DND-41 (cell line): ENCODE results near the gene RIMKLB.
A peak's percentile ranks its signal among the peaks of the same experiment; 100 is the strongest.

Source experiments
- ATAC-seq: fragments of 200-7000 bp; cut with Tn5 transposase; 3 replicates; pipeline ENCODE4 v1.9.1; 2021; ENCODE audit warnings: low read depth; ENCODE audit not compliant: insufficient read depth
- DNase-seq: peaks from one replicate; pipeline ENCODE4 v3.0.0-alpha.2; 2020
- H2AFZ ChIP-seq: 2 replicates; pipeline ENCODE4 v1.6.0; 2012; ENCODE audit warnings: low read depth, low read length
- H3K27ac ChIP-seq: 2 replicates; pipeline ENCODE4 v1.5.1; 2012; ENCODE audit warnings: low read length, inconsistent platforms
- H3K27me3 ChIP-seq: fragments of 200-600 bp; sonication (generic); 2 replicates; pipeline ENCODE4 v1.6.0; 2012; ENCODE audit warnings: low read length, mild to moderate bottlenecking, inconsistent platforms; ENCODE audit not compliant: insufficient read depth, poor library complexity
- H3K36me3 ChIP-seq: 2 replicates; pipeline ENCODE4 v1.5.1; 2012; ENCODE audit warnings: low read length, inconsistent platforms; ENCODE audit not compliant: insufficient read depth
- H3K4me1 ChIP-seq: 2 replicates; pipeline ENCODE4 v1.5.1; 2012; ENCODE audit warnings: mild to moderate bottlenecking, low read length; ENCODE audit not compliant: insufficient read depth
- H3K4me2 ChIP-seq: 2 replicates; pipeline ENCODE4 v1.6.0; 2012; ENCODE audit warnings: mild to moderate bottlenecking, moderate library complexity, low read length, inconsistent platforms; ENCODE audit not compliant: insufficient read depth
- H3K4me3 ChIP-seq, 2 experiments: fragments of 200-600 bp in 1 of 2; shearing (Covaris generic) in 1 of 2; 2 replicates each; pipeline ENCODE4 v1.5.1; 2012 to 2016; ENCODE audit warnings: inconsistent platforms in 2 of 2, low read length in 2 of 2, mild to moderate bottlenecking in 2 of 2, low read depth in 1 of 2, moderate library complexity in 1 of 2
- H3K79me2 ChIP-seq: 2 replicates; pipeline ENCODE4 v1.6.0; 2012; ENCODE audit warnings: low read length, inconsistent platforms; ENCODE audit not compliant: insufficient read depth
- H3K9ac ChIP-seq: 2 replicates; pipeline ENCODE4 v1.6.0; 2012; ENCODE audit warnings: low read depth, mild to moderate bottlenecking, inconsistent platforms, low read length, moderate library complexity
- H3K9me3 ChIP-seq: 2 replicates; pipeline ENCODE4 v1.5.1; 2012; ENCODE audit warnings: low read length, moderate library complexity, mild to moderate bottlenecking, inconsistent platforms; ENCODE audit not compliant: insufficient read depth, severe bottlenecking
- H4K20me1 ChIP-seq: 2 replicates; pipeline ENCODE4 v1.6.0; 2012; ENCODE audit warnings: low read length; ENCODE audit not compliant: insufficient read depth
- CTCF ChIP-seq: IDR thresholded peaks from 2 replicates; pipeline ENCODE4 v1.5.1; 2012; ENCODE audit warnings: borderline replicate concordance, low read length, moderate library complexity, mild to moderate bottlenecking; ENCODE audit not compliant: poor library complexity, severe bottlenecking; ENCODE audit errors: extremely low read depth
- EZH2 ChIP-seq: IDR thresholded peaks from 3 replicates; pipeline ENCODE4 v1.6.1; 2012; ENCODE audit warnings: borderline replicate concordance, low read depth, mild to moderate bottlenecking, moderate library complexity, low read length, inconsistent platforms; ENCODE audit not compliant: severe bottlenecking

RIMKLB gene

DNA sequence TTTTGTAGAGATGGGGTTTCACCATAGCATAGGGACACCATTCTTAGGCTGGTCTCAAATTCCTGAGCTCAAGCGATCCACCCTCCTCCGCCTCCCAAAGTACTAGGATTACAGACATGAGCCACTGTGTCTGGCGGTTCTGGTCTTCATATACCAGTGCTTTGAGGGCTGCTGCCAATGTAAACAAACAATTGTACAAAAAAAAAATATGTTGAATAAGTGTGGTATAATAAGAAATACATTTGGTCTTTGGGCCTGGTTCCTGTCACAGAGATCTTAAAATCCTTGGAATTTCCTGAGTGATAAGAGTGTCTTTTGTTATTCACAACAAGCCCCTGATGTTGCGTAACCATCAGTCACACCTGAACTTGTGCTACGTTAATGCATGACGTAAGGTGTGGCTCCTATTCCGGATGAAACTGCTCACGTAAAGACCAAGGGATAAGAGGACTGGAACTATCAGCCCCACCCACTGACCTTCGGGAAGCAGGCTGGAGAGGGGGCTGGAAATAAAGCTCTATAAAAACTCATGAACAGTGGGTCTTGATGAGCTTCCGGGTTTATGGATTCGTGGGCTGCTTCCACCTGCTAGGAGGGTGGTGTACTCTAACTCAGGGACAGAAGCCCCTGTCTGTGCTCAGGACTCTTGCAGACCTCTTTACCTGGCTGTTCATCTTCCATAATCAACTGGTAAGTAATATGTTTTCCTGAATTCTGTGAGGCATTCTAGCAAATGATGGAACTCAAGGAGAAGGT is 16.5 kb upstream of the RIMKLB start:
- Histone ChIP-seq H2AFZ (no peak overlapping the region), H3K4me3 (no peak overlapping the region), H3K9me3 (no peaks in the 10 kb centered on the region), H3K4me1 (no peaks in the 10 kb centered on the region), H3K79me2 (no peaks in the 10 kb centered on the region), H3K9ac (no peak overlapping the region), H3K4me2 (no peak overlapping the region), H3K27ac (no peak overlapping the region), H3K36me3 (no peaks in the 10 kb centered on the region), H3K27me3 (no peaks in the 10 kb centered on the region), H4K20me1 (no peaks in the 10 kb centered on the region)
- DNase-seq (no peak), ATAC-seq (no peak)
- TF ChIP-seq EZH2 = no peak
- no peak for TF ChIP-seq CTCF

GRCh38 chr12:8685051-8685450 is 12.7 kb upstream of the RIMKLB start:
- Histone ChIP-seq H3K27ac (no peak overlapping the region), H2AFZ (no peak overlapping the region), H3K4me3 (no peak overlapping the region), H3K79me2 (no peaks in the 10 kb centered on the region), H4K20me1 (no peaks in the 10 kb centered on the region), H3K4me2 (no peak overlapping the region), H3K9ac (no peak overlapping the region), H3K27me3 (peaks cover 9% of the 10 kb centered on the region), H3K9me3 (no peaks in the 10 kb centered on the region), H3K36me3 (no peaks in the 10 kb centered on the region), H3K4me1 (peaks cover 14% of the 10 kb centered on the region)
- no peak for ATAC-seq
- TF ChIP-seq CTCF (no peak), EZH2 (no peak)
- no peak for DNase-seq

GRCh38 chr12:8687846-8688601 is 9.8 kb upstream of the RIMKLB start:
- Histone ChIP-seq H3K36me3 (no peaks in the 10 kb centered on the region), H3K27ac (no peak overlapping the region), H3K4me3 (no peak overlapping the region), H2AFZ (peak overlapping the region; percentile 61), H3K9me3 (no peaks in the 10 kb centered on the region), H3K27me3 (peaks cover 13% of the 10 kb centered on the region), H3K4me2 (peak overlapping the region; percentile 49; the same call in 1 of the 2 replicates), H4K20me1 (no peaks in the 10 kb centered on the region), H3K9ac (no peak overlapping the region), H3K79me2 (no peaks in the 10 kb centered on the region), H3K4me1 (peaks cover 14% of the 10 kb centered on the region)
- ATAC-seq (peak; percentile 84), DNase-seq (peak; percentile 15)
- no peak for TF ChIP-seq CTCF
- TF ChIP-seq EZH2 = no peak
